ENCODE measurements around the gene PPARD.
A peak's percentile ranks its signal among the peaks of the same experiment; 100 is the strongest.
"Not testable (repeated sequence)": the region's sequence is repeated elsewhere in the genome, so short reads cannot be mapped to it uniquely, and the experiment has no call there.

Gene PPARD

DNA sequence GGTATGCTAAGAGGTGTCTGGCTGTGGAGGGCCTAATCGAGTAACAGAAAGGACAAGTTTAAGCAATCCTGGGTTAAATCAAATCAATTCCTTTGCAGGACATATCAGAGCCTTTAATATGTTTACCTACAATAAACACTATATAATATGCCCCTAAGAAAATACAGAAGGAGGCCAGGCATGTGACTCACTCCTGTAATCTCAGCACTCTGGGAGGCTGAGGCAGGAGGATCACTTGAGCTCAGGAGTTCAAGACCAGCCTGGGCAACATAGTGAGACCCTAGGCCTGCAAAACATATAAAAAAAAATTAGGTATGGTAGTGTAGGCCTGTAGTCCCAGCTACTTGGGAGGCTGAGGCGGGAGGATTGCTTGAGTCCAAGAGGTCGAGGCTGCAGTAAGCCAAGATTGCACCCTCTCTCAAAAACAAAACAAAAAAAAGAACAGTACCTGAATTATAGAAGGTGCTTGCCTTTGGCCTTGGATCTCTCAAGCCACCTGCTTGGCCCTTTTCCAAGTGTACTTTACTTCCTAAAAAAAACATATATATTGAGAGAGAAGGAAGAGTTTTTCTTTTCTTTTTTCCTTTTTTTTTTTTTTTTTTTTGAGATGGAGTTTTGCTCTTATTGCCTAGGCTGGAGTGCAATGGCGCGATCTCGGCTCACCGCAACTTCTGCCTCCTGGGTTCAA lies 96.2 kb downstream of the PPARD start:
- DNase-seq (ENCODE audit: low read depth) = not testable (repeated sequence)

GRCh38 chr6:35439308-35439707 lies 97.0 kb downstream of the PPARD start:
- DNase-seq (ENCODE audit: low read depth) = no peak

DNA sequence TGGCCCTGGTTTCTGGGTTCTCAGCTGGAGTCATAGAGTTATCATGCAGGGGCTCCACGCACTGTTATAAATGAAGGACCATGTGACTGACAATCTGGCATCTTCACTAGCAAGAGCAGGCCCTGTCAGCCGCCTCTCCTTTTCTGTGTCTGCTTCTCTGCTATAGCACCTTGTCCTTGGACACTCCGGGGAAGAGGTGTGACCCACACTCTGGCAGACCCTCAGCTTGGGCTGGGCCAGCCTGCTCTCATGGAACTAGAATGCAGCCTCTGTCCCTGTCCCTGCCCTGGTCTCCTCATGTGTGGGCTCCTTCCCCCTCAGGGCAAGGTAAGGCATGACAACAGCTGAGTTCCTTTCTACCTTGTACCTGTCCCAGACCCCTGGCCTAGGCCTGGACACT lies 98.8 kb downstream of the PPARD start:
- no peak for DNase-seq (ENCODE audit: low read depth)

GRCh38 chr6:35441642-35442041 lies 99.3 kb downstream of the PPARD start:
- DNase-seq (ENCODE audit: low read depth) = no peak

DNA sequence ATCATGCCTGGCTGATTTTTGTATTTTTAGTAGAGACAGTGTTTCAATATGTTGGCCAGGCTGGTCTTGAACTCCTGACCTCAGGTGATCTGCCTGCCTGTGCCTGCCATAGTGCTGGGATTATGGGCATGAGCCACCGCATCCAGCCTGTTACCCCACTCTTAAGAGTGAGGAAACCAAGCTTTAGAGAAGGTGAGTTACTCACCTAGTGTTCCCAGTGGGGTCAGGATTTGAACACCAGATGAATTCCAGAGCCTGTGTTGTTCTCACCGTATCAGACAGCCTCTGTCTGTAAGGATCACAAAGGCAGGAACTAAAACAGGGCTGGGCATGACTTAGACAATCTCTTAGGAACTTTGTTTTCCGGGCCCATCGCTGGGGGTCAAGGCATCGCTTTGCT lies 100.3 kb downstream of the PPARD start:
- DNase-seq (ENCODE audit: low read depth) = no peak

DNA sequence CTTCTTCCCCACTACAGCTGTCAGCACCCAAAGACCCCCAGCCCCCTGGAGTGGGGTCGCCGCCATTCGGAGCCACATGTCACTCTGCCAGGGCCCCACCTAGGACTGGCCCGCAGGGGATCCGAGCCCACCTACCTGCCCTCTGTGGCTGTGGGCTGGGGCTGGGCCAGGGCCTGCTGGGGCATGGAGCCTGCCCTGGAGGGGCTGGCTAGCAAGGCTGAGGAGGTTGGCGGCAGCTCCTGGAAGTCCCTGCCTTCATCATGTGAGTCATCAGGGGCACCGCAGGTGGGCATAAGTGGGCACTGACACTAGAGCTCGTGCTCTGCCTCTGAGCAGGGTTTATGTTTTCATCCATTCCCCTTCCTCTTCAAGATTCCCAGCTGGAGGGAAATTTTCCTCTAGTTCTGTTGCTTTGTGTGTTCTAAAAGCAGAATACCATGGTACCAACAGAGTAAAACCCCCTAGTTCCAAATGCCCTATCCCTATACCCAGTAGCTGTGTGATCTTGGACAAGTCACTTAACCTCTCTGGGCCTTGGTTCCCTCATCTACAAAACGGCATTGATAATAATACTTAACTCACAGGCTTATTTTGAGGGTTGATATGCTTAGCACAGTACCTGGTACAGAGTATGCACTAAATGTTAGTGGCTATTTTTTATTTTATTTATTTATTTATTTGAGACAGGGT lies 101.1 kb downstream of the PPARD start:
- DNase-seq (ENCODE audit: low read depth) = no peak

- no peak for DNase-seq (ENCODE audit: low read depth)
Measured at GRCh38 chr6:35445691-35446090, 103.3 kb downstream of the PPARD start.

DNA sequence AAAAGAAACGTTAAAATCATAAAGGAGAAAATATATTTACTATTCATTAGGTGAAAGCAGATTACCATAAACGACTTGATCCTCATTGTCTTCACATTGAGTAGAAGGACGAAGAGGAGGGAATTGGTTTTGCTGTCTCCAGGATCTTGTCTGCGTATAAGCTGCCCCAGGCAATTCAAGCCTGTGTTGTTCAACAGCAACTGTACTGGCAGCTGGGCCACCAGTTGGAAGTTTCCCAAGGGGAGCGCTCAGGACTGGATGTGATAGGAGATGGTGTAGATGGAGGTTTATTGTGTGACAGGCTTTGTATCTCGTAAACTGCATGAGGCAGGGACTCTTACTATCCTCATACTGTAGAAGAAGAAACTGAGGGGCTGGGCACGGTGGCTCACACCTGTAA lies 105.8 kb downstream of the PPARD start:
- DNase-seq (ENCODE audit: low read depth) = no peak

DNA sequence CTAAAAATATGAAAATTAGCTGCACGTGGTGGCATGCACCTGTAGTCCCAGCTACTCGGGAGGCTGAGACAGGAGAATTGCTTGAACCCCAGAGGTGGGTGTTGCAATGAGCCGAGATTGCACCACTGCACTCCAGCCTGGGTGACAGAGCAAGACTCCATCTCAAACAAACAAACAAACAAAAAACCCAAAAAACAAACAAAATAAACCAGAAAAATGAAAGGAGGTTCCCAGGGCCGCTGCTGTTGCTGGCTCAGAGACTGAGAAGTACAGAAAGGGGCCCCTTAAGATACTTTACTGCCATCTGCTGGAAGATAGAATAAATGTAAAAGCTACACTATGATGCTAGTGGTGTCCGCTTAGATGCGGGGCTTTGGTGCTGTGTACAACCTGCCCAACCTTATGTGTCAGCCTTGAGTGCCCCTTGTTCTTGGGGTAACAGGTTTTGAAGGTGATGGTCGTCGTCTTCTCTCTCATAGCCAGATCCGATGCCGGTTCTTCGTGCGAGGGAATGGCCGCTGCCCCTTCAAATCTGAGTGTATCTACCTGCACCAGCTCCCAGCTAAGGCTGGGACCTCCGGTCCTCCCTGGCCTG lies 107.0 kb downstream of the PPARD start:
- no peak for DNase-seq (ENCODE audit: low read depth)

DNA sequence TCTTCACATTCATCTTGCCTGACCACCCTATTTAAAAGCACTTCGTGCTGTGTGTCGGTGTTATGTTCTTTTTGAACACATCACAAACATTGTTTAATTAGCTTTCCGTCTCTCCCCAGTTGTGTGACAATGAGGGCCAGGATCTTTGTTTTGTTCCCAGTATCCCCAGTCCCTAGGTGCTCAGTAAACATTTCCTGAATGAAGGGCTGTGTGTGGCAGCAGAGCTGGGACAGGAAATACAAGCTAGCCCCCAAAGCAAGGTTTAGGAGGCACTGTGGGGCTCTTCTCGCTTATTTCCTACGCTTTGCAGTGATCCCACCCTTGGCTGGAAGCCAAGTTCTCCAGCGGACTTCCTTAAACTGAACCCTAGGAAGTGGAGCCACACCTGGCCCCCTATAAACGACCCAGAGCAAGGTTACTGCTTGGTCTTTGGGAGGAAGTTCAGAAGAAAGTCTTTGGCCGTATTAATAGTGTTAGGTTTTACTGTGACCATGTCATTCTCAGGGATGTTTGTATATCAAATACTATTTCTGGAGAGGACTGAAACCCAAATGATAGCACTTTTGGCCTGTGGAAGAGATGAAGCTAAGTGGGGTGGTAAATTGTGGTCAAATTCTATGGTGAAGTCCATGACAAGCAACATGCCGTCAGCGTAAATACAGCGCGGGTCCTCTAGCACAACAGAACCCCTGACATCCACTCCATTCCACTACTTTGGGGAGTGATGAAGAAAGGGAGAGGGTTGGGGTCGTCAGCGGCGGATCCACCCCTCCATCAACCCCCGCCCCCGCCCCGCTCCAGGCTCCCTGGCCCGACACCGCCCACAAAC lies 109.2 kb downstream of the PPARD start:
- no peak for DNase-seq (ENCODE audit: low read depth)

DNA sequence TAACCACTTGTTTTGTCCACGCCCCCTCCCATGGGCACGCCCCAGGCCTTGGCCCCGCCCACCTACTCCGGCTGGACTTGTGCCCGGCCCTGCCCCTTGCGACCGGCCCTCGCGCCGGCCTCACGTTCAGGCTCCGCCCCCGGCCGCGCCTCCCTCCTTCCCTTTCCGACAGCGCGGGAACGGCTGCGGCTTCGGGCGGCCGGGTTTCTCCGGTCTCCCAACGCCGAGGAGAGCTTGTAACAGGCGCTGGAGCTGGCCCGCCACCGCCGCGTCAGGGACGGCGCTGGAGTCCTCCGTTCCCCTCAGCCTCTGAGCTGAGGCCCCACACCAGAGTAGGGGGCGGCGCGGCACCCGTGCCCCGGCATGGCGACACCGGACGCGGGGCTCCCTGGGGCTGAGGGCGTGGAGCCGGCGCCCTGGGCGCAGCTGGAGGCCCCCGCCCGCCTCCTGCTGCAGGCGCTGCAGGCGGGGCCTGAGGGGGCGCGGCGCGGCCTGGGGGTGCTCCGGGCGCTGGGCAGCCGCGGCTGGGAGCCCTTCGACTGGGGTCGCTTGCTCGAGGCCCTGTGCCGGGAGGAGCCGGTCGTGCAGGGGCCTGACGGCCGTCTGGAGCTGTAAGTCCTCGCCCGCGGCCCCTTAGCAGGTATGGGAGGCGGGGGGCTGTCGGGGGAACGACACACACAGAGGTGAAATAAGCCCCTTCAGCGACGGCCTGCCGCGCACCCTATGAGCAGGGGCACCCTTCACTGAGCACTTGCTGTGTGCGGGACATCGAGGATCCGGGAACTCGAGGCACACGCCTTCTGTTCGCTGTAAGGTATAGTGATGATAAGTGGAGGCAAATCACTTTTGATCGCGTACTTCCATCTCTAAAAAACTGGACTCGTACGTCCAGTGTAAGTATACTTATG lies 110.1 kb downstream of the PPARD start, which contains the start of gene FANCE:
Gene FANCE (plus strand): TSS at position 156 of the 908 bp plus-strand sequence. CDS start 208 bp downstream, at position 364.
- DNase-seq (ENCODE audit: low read depth) = peak; percentile 81

- no peak for DNase-seq (ENCODE audit: low read depth)
Measured at GRCh38 chr6:35453236-35453635, 110.9 kb downstream of the PPARD start.

DNA sequence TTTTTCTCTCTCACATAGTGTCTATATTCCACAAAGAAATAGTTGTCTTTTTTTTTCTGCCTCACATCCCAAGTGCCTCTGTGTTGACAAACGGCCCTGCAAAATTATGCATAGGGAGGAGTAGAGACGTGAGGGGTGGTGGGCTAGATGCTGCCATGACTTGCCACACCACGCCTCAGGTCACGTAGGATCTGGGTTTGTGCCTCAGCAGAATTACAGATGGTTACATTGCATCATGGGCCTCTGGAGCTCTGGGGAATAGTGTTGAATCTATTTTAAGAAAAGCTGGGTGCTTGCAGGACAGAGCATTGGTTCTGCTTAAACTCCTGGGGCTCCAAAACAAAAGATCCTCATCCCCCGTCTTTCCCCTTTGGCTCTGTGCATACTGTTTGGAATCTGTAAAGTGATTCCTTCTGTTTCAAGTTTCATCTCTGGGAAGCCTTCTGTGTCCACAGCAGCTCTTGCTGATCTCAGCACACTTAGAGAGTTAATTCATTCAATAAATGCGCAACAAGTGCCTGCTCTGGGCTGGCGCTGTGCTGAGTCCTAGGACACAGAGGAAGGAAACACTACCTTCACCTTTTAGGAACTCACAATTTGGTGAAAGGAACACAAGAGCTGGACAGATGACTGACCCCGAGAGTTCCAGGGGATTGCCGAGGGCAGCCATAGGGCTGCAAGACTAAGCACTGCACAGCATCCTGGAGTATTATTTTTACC lies 112.2 kb downstream of the PPARD start:
- DNase-seq (ENCODE audit: low read depth) = no peak

- DNase-seq (ENCODE audit: low read depth) = no peak
Measured at GRCh38 chr6:35457907-35458306, 115.5 kb downstream of the PPARD start.

DNA sequence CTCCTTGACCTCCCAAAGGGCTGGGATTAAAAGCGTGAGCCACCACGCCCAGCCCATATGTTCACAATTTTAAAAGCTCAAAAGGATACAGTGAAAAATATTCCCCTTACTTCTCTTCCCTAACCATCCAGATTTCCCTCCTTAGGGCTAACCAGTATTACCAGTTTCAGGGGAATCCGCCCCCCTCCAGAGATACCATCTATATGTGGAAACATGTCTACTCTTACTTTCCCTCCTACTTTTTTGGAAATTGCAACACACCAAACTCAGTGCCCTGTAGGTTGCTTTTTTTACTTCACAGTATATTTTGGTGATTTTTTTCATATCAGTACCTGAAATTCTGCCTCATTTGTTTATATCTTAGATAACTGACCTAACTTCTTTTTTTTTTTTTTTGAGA lies 118.9 kb downstream of the PPARD start:
- no peak for DNase-seq (ENCODE audit: low read depth)

DNA sequence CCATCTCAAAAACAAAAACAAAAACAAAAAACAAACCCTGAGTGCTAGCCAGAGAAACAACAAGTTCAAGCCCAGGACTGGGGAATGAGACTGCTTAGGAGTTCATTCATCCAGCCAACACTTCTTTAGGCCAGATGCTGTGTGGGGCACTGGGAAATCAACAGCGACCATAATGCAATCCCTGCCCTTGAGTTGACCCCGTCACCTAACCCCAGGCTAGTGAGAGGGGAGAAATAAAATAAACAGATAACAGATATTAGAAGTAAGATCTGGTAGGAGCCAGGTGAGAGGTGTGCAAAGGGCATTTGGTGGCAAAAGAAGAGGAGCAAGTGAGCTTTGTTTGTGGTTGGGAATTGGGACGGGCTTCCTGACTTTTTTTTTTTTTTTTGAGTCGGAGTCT lies 120.9 kb downstream of the PPARD start:
- no peak for DNase-seq (ENCODE audit: low read depth)

GRCh38 chr6:35465646-35466045 lies 123.3 kb downstream of the PPARD start:
- DNase-seq (ENCODE audit: low read depth) = no peak

GRCh38 chr6:35468181-35468979 lies 126.0 kb downstream of the PPARD start, which contains the start of gene RPL10A:
TSS of gene RPL10A (plus strand) at chr6:35468401. CDS start at chr6:35468435, 34 bp downstream.
- peak; percentile 94 for DNase-seq (ENCODE audit: low read depth)

- no peak for DNase-seq (ENCODE audit: low read depth)
Measured at GRCh38 chr6:35468980-35469750, 126.8 kb downstream of the PPARD start.

Measured in activated T-helper 1 cell treated with Interleukin-2 at 50 U/mL for 16 hours (primary cell).